Activated T-cell treated with anti-CD3 and anti-CD28 coated beads, Interleukin-2, amount 50 U/mL, for 4 hours (primary cell): ENCODE data around the gene SCAP. TPM values are rescaled to one million over a fixed set of nuclear protein-coding genes. Genes with fewer than 3 reads are reported as not detected.
A peak's percentile ranks its signal among the peaks of the same experiment; 100 is the strongest.
"Not testable (repeated sequence)": the region's sequence is repeated elsewhere in the genome, so short reads cannot be mapped to it uniquely, and the experiment has no call there.

Experiments
- ATAC-seq, 2 donors: fragments of 200-7000 bp; cut with Tn5 transposase; one replicate each; pipeline ENCODE4 v1.10.0; 2021
- DNase-seq: peaks from one replicate; pipeline ENCODE4 v3.0.0-alpha.2; 2020
- H3K27me3 Mint-ChIP-seq: one replicate; pipeline ENCODE4 v1.8.0; 2021; ENCODE audit warnings: low read depth, mixed read lengths
- H3K36me3 Mint-ChIP-seq: one replicate; pipeline ENCODE4 v1.8.0; 2022; ENCODE audit warnings: mixed read lengths; ENCODE audit not compliant: insufficient read depth
- H3K4me1 Mint-ChIP-seq: one replicate; pipeline ENCODE4 v1.8.0; 2021; ENCODE audit warnings: low read depth, mixed read lengths
- H3K4me3 Mint-ChIP-seq: one replicate; pipeline ENCODE4 v1.8.0; 2021; ENCODE audit warnings: mild to moderate bottlenecking, moderate library complexity, mixed read lengths
- H3K9me3 Mint-ChIP-seq: one replicate; pipeline ENCODE4 v1.8.0; 2021; ENCODE audit warnings: mixed read lengths
- total RNA-seq, 3 donors: library from RNA; stranded (reverse); gene quantifications; one replicate each; pipeline ENCODE4 v1.2.1, GENCODE V29; 2021

SCAP gene
- total RNA-seq, 3 donors from 2014 or later = 71.8 to 91.5 (median 90.1) TPM

DNA sequence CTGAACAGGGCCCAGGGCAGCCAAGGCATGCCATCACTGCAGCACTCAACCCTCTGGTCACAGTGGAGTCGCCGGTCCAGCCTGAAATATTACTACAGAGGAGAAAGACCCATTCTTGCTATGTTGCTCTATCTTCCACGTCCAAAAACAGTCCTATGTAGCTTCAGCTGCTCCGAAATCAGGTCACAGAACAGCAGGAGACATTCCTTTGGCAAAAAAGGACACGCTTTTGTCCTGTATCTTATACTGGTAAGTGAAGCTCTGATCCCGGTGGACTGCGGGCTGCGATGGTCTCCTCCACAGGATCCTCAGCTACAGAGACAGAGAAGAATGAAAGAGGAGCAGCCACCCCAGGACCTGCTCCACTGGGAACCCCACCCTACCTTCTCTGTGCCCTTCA lies 20.1 kb upstream of the SCAP start:
- no peaks in the 10 kb centered on the region for H3K27me3 Mint-ChIP-seq
- H3K36me3 Mint-ChIP-seq = peaks cover 35% of the 10 kb centered on the region
- no peaks in the 10 kb centered on the region for H3K4me1 Mint-ChIP-seq
- no peaks in the 10 kb centered on the region for H3K9me3 Mint-ChIP-seq
- DNase-seq (no peak), ATAC-seq (no peak)
- H3K4me3 Mint-ChIP-seq = no peak overlapping the region

DNA sequence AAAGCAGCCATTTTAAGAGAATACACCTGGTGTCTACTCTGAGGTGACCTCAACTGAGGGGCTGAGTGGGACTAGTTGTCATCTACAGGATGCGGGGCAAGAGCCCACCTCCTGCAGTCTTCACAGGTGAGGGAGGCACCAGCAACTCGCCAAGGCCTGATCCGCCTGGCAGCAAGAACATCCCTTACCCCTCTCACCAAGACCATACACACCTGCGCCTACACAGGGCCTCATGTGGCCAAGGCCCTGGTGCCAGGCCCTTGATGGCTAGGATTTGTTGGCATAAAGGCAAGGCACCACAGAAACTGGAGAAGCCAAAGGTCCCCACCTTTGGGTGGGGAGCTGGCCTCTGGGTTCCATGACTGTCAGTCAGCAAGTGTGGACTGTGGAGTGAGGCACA lies 19.4 kb upstream of the SCAP start:
- H3K27me3 Mint-ChIP-seq = no peaks in the 10 kb centered on the region
- no peak for ATAC-seq

DNA sequence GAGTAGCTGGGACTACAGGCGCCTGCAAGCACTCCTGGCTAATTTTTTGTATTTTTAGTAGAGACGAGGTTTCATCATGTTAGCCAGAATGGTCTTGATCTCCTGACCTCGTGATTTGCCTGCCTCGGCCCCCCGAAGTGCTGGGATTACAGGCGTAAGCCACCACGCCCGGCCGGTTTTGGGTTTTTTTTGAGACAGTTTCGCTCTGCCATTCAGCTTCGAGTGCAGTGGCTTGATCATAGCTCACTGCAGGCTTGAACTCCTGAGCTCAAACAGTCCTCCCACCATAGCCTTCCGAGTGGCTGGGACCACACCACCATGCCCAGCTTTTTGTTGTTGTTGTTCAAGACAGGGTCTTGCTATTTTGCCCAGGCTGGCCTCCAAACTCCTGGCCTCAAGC lies 16.0 kb upstream of the SCAP start:
- Mint-ChIP-seq H3K27me3 (no peaks in the 10 kb centered on the region), H3K4me3 (no peak overlapping the region), H3K9me3 (no peaks in the 10 kb centered on the region), H3K36me3 (peaks cover 12% of the 10 kb centered on the region), H3K4me1 (no peaks in the 10 kb centered on the region)
- no peak for ATAC-seq
- DNase-seq = no peak

More for the DNA sequence above, 19.4 kb upstream of the SCAP start:
- Mint-ChIP-seq H3K9me3 (no peaks in the 10 kb centered on the region), H3K4me1 (no peaks in the 10 kb centered on the region), H3K36me3 (peaks cover 29% of the 10 kb centered on the region), H3K4me3 (no peak overlapping the region)
- DNase-seq = no peak

- no peaks in the 10 kb centered on the region for H3K9me3 Mint-ChIP-seq
- H3K27me3 Mint-ChIP-seq = no peaks in the 10 kb centered on the region
- DNase-seq (no peak), ATAC-seq (no peak)
- H3K36me3 Mint-ChIP-seq = peaks cover 10% of the 10 kb centered on the region
- H3K4me1 Mint-ChIP-seq = no peaks in the 10 kb centered on the region
- no peak overlapping the region for H3K4me3 Mint-ChIP-seq
Observed at GRCh38 chr3:47491186-47491585, 15.4 kb upstream of the SCAP start.

GRCh38 chr3:47487265-47487664 lies 11.5 kb upstream of the SCAP start:
- Mint-ChIP-seq H3K27me3 (no peaks in the 10 kb centered on the region), H3K4me3 (no peak overlapping the region), H3K36me3 (peaks cover 5% of the 10 kb centered on the region), H3K9me3 (no peaks in the 10 kb centered on the region), H3K4me1 (no peaks in the 10 kb centered on the region)
- ATAC-seq (no peak), DNase-seq (no peak)

DNA sequence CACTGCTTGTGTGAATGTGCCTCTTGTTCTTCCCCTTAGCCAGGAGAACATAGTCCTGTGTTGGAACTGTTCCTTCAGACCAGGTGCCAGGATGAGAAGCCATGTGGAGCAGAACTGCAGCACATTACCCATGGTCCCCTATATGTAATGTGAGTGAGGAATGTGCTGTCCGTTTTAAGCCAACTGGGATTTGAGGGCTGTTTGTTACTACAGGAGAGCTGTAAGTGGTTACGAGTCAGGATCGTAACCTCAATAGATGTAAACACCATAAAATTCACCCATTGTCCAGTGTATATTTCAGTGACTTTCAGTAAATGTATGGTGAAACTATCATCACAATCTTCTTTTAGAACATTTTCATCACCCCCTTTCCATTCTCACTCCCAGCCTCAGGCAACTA lies 10.1 kb upstream of the SCAP start:
- H3K9me3 Mint-ChIP-seq = no peaks in the 10 kb centered on the region
- no peak overlapping the region for H3K4me3 Mint-ChIP-seq
- H3K36me3 Mint-ChIP-seq = peaks cover under 1% of the 10 kb centered on the region
- no peak for ATAC-seq
- no peak for DNase-seq
- no peaks in the 10 kb centered on the region for H3K4me1 Mint-ChIP-seq
- no peaks in the 10 kb centered on the region for H3K27me3 Mint-ChIP-seq

DNA sequence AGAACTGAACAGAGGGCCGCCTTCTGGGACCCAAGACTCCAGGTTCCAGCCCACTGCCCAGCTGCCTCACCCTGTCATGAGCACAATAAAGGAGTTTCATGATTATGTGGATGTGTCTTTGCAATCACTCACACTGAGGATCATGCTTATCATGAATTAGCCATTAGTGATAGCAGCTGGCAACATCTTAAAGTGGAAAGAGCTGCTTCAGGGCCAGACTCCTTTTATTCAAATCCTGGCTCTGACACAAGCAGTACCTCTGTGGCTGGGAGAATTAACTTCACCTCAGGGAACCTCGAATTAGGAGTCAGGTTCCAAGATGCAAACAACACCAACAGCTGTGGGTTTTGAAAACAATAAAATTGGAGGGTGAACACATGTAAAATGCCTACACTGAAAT lies 6.6 kb upstream of the SCAP start:
- no peak for DNase-seq
- Mint-ChIP-seq H3K4me3 (no peak overlapping the region), H3K27me3 (no peaks in the 10 kb centered on the region), H3K9me3 (no peaks in the 10 kb centered on the region), H3K4me1 (peaks cover 3% of the 10 kb centered on the region), H3K36me3 (no peaks in the 10 kb centered on the region)
- no peak for ATAC-seq

GRCh38 chr3:47481763-47482162 lies 6.0 kb upstream of the SCAP start:
- not testable (repeated sequence) for H3K36me3 Mint-ChIP-seq, H3K27me3 Mint-ChIP-seq, DNase-seq, H3K4me3 Mint-ChIP-seq, H3K4me1 Mint-ChIP-seq, ATAC-seq, H3K9me3 Mint-ChIP-seq

DNA sequence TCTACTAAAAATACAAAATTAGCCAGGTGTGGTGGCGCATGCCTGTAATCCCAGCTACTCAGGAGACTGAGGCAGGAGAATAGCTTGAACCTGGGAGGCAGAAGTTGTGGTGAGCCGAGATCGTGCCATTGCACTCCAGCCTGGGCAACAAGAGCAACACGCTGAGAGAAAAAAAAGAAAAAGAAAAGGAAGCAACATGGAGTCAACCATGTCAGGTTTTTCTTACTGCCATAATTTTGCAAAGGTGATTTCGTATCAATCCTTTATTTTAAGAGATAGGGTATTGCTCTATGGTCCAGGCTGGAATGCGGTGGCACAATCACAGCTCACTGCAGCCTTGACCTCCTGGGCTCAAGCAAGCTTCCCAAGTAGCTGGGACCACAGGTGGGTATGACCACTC lies 4.5 kb upstream of the SCAP start:
- H3K4me3 Mint-ChIP-seq, DNase-seq, H3K27me3 Mint-ChIP-seq, H3K9me3 Mint-ChIP-seq, ATAC-seq, H3K36me3 Mint-ChIP-seq: not testable (repeated sequence)
- H3K4me1 Mint-ChIP-seq = peaks cover 11% of the 10 kb centered on the region

- no peaks in the 10 kb centered on the region for H3K9me3 Mint-ChIP-seq
- H3K4me1 Mint-ChIP-seq = peaks cover 15% of the 10 kb centered on the region
- DNase-seq = no peak
- H3K36me3 Mint-ChIP-seq = no peaks in the 10 kb centered on the region
- ATAC-seq = no peak
- H3K27me3 Mint-ChIP-seq = no peaks in the 10 kb centered on the region
- H3K4me3 Mint-ChIP-seq = no peak overlapping the region
Observed at GRCh38 chr3:47479826-47480160, 4.1 kb upstream of the SCAP start.

DNA sequence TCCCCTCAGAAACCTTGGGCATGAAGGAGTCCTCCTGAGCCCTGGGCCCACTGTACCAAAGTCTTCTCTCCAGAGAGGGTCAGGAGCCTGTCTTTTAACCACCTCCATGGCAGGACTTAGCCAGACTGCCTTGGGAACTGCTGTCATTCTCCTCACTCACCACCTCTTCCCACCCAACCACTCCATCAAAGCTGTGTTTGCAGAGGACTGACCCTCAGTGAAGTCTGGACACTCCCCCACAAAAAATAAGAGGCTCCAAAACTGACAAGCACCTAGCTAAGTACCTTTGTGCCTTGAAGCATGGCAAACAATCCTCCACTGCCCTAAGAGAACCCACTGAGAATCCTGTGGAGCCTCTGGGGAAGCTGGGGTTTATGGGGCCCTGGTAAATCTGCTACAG lies 2.3 kb upstream of the SCAP start:
- DNase-seq (no peak), ATAC-seq (no peak)
- H3K4me3 Mint-ChIP-seq = no peak overlapping the region

GRCh38 chr3:47476644-47477199 lies 981 bp upstream of the SCAP start:
- ATAC-seq (no peak), DNase-seq (no peak)
- Mint-ChIP-seq H3K4me1 (peaks cover 34% of the 10 kb centered on the region), H3K27me3 (no peaks in the 10 kb centered on the region), H3K4me3 (peak overlapping the region; percentile 92), H3K9me3 (no peaks in the 10 kb centered on the region), H3K36me3 (no peaks in the 10 kb centered on the region)

More for the DNA sequence above, 2.3 kb upstream of the SCAP start:
- Mint-ChIP-seq H3K9me3 (no peaks in the 10 kb centered on the region), H3K27me3 (no peaks in the 10 kb centered on the region), H3K4me1 (peaks cover 30% of the 10 kb centered on the region), H3K36me3 (no peaks in the 10 kb centered on the region)

DNA sequence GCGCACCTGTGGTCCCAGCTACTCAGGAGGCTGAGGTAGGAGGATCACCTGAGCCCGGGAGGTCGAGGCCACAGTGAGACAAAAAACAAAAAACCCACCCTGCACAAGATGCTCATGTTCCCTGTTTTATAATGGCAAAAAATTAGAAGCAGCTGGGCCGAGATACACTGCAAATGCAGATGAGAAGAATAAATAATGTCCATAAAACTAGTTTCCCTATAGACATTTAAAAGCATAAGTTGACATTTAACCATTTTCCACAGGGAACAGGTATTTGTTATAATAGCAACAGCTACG lies 537 bp upstream of the SCAP start:
- H3K9me3 Mint-ChIP-seq = no peaks in the 10 kb centered on the region
- ATAC-seq = no peak
- DNase-seq = no peak
- H3K4me1 Mint-ChIP-seq = peaks cover 35% of the 10 kb centered on the region
- peak overlapping the region; percentile 92 for H3K4me3 Mint-ChIP-seq
- H3K27me3 Mint-ChIP-seq = no peaks in the 10 kb centered on the region
- no peaks in the 10 kb centered on the region for H3K36me3 Mint-ChIP-seq

GRCh38 chr3:47475029-47475569 lies 642 bp downstream of the SCAP start:
- H3K4me3 Mint-ChIP-seq = peak overlapping the region; percentile 92
- peaks cover 42% of the 10 kb centered on the region for H3K4me1 Mint-ChIP-seq
- H3K36me3 Mint-ChIP-seq = peaks cover 2% of the 10 kb centered on the region
- H3K27me3 Mint-ChIP-seq = no peaks in the 10 kb centered on the region
- no peaks in the 10 kb centered on the region for H3K9me3 Mint-ChIP-seq
- peak; percentile 30 for DNase-seq
- ATAC-seq = peak; percentile 49 to 55

DNA sequence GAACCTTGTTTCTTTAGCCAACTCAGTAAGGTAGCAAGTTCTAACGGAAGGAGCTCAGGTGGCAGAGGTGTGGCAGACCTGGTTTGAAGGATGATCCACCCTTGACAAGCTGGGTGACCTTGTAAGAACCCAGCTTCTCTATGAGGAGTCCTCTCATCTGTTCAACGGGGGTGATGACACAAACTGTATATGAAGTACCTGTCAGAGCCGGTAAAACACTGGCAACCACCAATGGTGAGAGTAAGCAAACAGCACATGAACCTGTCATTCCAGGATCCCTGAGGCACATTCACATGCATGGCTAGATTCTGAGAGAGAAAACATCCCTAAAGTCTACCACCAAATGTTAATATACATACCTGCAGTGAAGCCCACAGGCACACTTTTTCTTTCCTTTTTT lies 2.4 kb downstream of the SCAP start:
- DNase-seq (no peak), ATAC-seq (no peak)
- Mint-ChIP-seq H3K4me3 (peak overlapping the region; percentile 78), H3K9me3 (no peaks in the 10 kb centered on the region), H3K27me3 (no peaks in the 10 kb centered on the region), H3K36me3 (peaks cover 6% of the 10 kb centered on the region), H3K4me1 (peaks cover 44% of the 10 kb centered on the region)

- no peak overlapping the region for H3K4me3 Mint-ChIP-seq
- no peaks in the 10 kb centered on the region for H3K9me3 Mint-ChIP-seq
- peaks cover 15% of the 10 kb centered on the region for H3K36me3 Mint-ChIP-seq
- no peaks in the 10 kb centered on the region for H3K27me3 Mint-ChIP-seq
- no peak for ATAC-seq
- no peak for DNase-seq
- peaks cover 37% of the 10 kb centered on the region for H3K4me1 Mint-ChIP-seq
Observed at GRCh38 chr3:47469616-47470015, 6.1 kb downstream of the SCAP start.
